K562 (cell line): ENCODE measurements around the gene OTULIN. TPM values are rescaled to one million over a fixed set of nuclear protein-coding genes. Genes with fewer than 3 reads are reported as not detected.

Experiments
- BRF1 ChIP-seq: IDR thresholded peaks from 3 replicates; pipeline ENCODE4 v1.6.1; 2011; ENCODE audit warnings: borderline replicate concordance, mild to moderate bottlenecking; ENCODE audit not compliant: insufficient read length; ENCODE audit errors: extremely low read depth
- CEBPB ChIP-seq: fragments of 450-650 bp; IDR thresholded peaks from 2 replicates; pipeline ENCODE4 v1.6.1; 2016; ENCODE audit warnings: missing genetic modification characterization, missing compliant biosample characterization
- JUND ChIP-seq, 2 experiments: IDR thresholded peaks; 2 replicates in 1 of 2; 3 replicates in 1 of 2; pipeline ENCODE4 v1.6.1; 2011; ENCODE audit warnings: borderline replicate concordance in 2 of 2, low read depth in 2 of 2, low read length in 2 of 2, improper control_type of control experiment in 1 of 2, missing biosample characterization in 1 of 2, missing genetic modification characterization in 1 of 2, missing genetic modification reagents in 1 of 2
- NFATC3 ChIP-seq: fragments of 450-650 bp; IDR thresholded peaks from 2 replicates; pipeline ENCODE4 v1.6.1; 2017; ENCODE audit warnings: mild to moderate bottlenecking
- OTX1 ChIP-seq: fragments of 450-650 bp; formaldehyde crosslinking; IDR thresholded peaks from 2 replicates; pipeline ENCODE4 v1.4.0; 2022; ENCODE audit warnings: mild to moderate bottlenecking
- RAD51 ChIP-seq: fragments of 450-650 bp; IDR thresholded peaks from 2 replicates; pipeline ENCODE4 v1.7.1; 2016; ENCODE audit warnings: low read depth, mild to moderate bottlenecking, borderline replicate concordance
- RBM17 ChIP-seq: fragments of 200-400 bp; formaldehyde crosslinking; IDR thresholded peaks from 2 replicates; pipeline ENCODE4 v1.6.1; 2017; ENCODE audit warnings: low read depth, mild to moderate bottlenecking, low read length, borderline replicate concordance
- RBM34 ChIP-seq: fragments of 200-400 bp; formaldehyde crosslinking; IDR thresholded peaks from 2 replicates; pipeline ENCODE4 v1.6.1; 2018; ENCODE audit warnings: low read length, borderline replicate concordance; ENCODE audit not compliant: insufficient read depth
- SIN3A ChIP-seq, 2 experiments: fragments of 150-350 bp in 1 of 2; IDR thresholded peaks; 2 replicates each; pipeline ENCODE4 v1.6.1; 2011 to 2016; ENCODE audit warnings: borderline replicate concordance in 2 of 2, low read depth in 2 of 2, low read length in 2 of 2, mild to moderate bottlenecking in 2 of 2, moderate library complexity in 2 of 2; ENCODE audit not compliant: control insufficient read depth in 1 of 2
- ZFX ChIP-seq: sonication (generic); formaldehyde crosslinking; IDR thresholded peaks from 2 replicates; pipeline ENCODE4 v1.8.0; 2022; ENCODE audit warnings: mild to moderate bottlenecking, missing genetic modification reagents, moderate library complexity
- polyA plus RNA-seq, 8 experiments: library from polyadenylated mRNA; depleted of rRNA in 4 of 8; stranded (reverse) in 5 of 8; unstranded in 3 of 8; fragments of >200 nt; fragmentation: Nextera tagmentation in 2 of 8; fragmentation: Illumina TruSeq in 1 of 8; extraction: Ambion mirVana in 2 of 8; extraction: Trizol in 1 of 8; gene quantifications; 2 replicates each; pipeline versions ENCODE4 v1.2.1 to v1.2.3, GENCODE V29; 2011 to 2014; ENCODE audit warnings: inconsistent platforms in 1 of 8, missing spikeins in 1 of 8
- total RNA-seq, 7 experiments: library from RNA; depleted of rRNA in 6 of 7; stranded (reverse); fragments of >200 nt in 6 of 7; fragmentation: Illumina TruSeq in 2 of 7; extraction: Trizol in 2 of 7; gene quantifications; 2 replicates each; pipeline versions ENCODE4 v1.2.1 to v1.2.3, GENCODE V29; 2011 to 2021; ENCODE audit warnings: low replicate concordance in 1 of 7
- TF ChIP-seq, protein P1 (sequence below): fragments of 450-650 bp; IDR thresholded peaks from 2 replicates; pipeline ENCODE4 v1.6.1; 2017; ENCODE audit warnings: antibody characterized with exemption, mild to moderate bottlenecking
- TF ChIP-seq, protein P2 (sequence below): fragments of 450-650 bp; IDR thresholded peaks from 2 replicates; pipeline ENCODE4 v1.6.1; 2017; ENCODE audit warnings: mild to moderate bottlenecking, moderate library complexity

OTULIN gene
- total and polyA plus RNA-seq, 9 of the 15 experiments (the other 6 are each of a cell fraction or from before 2014, with no cell fraction given), result 3.3 to 33.6 (median 20.1) TPM

DNA sequence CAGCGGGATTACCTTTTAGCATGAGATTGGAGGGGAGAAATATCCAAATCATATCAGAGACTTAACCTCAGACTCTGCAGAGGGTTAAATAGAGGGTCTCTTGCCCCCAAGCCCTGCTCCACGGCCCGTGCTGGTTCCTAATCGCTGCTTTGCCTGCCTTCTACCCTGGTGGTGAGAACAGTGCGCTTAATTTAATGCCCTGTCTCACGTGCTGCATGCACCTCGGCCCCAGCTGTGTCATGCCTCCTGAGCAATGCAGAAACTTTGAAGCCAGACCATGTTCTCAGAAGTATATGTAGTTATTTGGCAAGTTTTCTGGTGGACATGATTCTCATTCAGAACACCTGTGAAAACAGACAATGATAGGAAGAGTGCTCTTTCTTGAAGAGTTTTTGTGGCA lies 1.4 kb downstream of the OTULIN start (continued):
- TF ChIP-seq, protein P1, sequence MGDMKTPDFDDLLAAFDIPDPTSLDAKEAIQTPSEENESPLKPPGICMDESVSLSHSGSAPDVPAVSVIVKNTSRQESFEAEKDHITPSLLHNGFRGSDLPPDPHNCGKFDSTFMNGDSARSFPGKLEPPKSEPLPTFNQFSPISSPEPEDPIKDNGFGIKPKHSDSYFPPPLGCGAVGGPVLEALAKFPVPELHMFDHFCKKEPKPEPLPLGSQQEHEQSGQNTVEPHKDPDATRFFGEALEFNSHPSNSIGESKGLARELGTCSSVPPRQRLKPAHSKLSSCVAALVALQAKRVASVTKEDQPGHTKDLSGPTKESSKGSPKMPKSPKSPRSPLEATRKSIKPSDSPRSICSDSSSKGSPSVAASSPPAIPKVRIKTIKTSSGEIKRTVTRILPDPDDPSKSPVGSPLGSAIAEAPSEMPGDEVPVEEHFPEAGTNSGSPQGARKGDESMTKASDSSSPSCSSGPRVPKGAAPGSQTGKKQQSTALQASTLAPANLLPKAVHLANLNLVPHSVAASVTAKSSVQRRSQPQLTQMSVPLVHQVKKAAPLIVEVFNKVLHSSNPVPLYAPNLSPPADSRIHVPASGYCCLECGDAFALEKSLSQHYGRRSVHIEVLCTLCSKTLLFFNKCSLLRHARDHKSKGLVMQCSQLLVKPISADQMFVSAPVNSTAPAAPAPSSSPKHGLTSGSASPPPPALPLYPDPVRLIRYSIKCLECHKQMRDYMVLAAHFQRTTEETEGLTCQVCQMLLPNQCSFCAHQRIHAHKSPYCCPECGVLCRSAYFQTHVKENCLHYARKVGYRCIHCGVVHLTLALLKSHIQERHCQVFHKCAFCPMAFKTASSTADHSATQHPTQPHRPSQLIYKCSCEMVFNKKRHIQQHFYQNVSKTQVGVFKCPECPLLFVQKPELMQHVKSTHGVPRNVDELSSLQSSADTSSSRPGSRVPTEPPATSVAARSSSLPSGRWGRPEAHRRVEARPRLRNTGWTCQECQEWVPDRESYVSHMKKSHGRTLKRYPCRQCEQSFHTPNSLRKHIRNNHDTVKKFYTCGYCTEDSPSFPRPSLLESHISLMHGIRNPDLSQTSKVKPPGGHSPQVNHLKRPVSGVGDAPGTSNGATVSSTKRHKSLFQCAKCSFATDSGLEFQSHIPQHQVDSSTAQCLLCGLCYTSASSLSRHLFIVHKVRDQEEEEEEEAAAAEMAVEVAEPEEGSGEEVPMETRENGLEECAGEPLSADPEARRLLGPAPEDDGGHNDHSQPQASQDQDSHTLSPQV, result 0 out of 2 replicates have a peak, but pooled peaks have one; percentile 36
- TF ChIP-seq CEBPB (tag) (no peak), NFATC3 (no peak), JUND (IDR thresholded peaks at IDR 0.05; ENCODE audit: borderline replicate concordance, low read depth, low read length) (no peak), JUND (tag; IDR thresholded peaks at IDR 0.05; ENCODE audit: borderline replicate concordance, low read depth, low read length) (no peak), BRF1 (no peak), SIN3A (IDR thresholded peaks at IDR 0.05; ENCODE audit: borderline replicate concordance in 2 of 2, control insufficient read depth in 1 of 2, low read depth in 2 of 2, low read length in 2 of 2) (0 out of 4 replicates have a peak, but pooled peaks of 1 of the 2 experiments have one; percentile 9), RBM17 (no peak), ZFX (CRISPR knock-in tag) (peak; percentile 39), RBM34 (no peak), OTX1 (CRISPR knock-in tag) (no peak), RAD51 (peak; percentile 30; the same call in 1 of the 2 replicates)
- TF ChIP-seq, protein P2, sequence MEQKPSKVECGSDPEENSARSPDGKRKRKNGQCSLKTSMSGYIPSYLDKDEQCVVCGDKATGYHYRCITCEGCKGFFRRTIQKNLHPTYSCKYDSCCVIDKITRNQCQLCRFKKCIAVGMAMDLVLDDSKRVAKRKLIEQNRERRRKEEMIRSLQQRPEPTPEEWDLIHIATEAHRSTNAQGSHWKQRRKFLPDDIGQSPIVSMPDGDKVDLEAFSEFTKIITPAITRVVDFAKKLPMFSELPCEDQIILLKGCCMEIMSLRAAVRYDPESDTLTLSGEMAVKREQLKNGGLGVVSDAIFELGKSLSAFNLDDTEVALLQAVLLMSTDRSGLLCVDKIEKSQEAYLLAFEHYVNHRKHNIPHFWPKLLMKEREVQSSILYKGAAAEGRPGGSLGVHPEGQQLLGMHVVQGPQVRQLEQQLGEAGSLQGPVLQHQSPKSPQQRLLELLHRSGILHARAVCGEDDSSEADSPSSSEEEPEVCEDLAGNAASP, result no peak
